HepG2 (cell line): ENCODE measurements around the gene SLC22A12. TPM values are rescaled to one million over a fixed set of nuclear protein-coding genes. Genes with fewer than 3 reads are reported as not detected.

Experiments
- ATAC-seq: fragments of 200-7000 bp; cut with Tn5 transposase; 3 replicates; pipeline ENCODE4 v1.9.1; 2020; ENCODE audit warnings: mild to moderate bottlenecking, moderate library complexity
- BruUV-seq: library from RNA; stranded (reverse); fragments of 400-500 nt; replicated peaks from 2 replicates; lab custom pipeline; 2021; lab: Mats Ljungman, UMichigan
- CTCF ChIA-PET: fragments of 300-600 bp; formaldehyde crosslinking; extraction: SDS; loops from one replicate; lab custom pipeline; 2021; ENCODE audit warnings: low total read pairs, inconsistent platforms, low intra/inter-chr PET ratio; lab: Yijun Ruan, JAX
- POLR2A ChIA-PET: fragments of 350-600 bp; sonication (Branson Sonifier 250); formaldehyde crosslinking; loops from one replicate; lab custom pipeline; 2020; ENCODE audit warnings: antibody characterized with exemption, inconsistent platforms; lab: Yijun Ruan, JAX
- DNase-seq: peaks from one replicate; pipeline ENCODE4 v3.0.0-alpha.2; 2015; ENCODE audit warnings: low spot score
- FAIRE-seq: peaks from 3 replicates; lab custom pipeline; 2011; peaks lifted over from hg19 to GRCh38; lab: Jason Lieb, UNC
- H2AFZ ChIP-seq: one replicate; pipeline ENCODE4 v1.6.1; 2011; ENCODE audit warnings: low read length, inconsistent platforms
- H3K27ac ChIP-seq: fragments of 300-600 bp; 3 replicates; pipeline ENCODE4 v1.8.0; 2011; ENCODE audit warnings: mixed run types, mild to moderate bottlenecking, mixed read lengths, low read length, inconsistent platforms; ENCODE audit not compliant: insufficient read depth; ENCODE audit errors: extremely low read length
- H3K27me3 ChIP-seq, 2 experiments: fragments of 200-600 bp in 1 of 2; 2 replicates in 1 of 2; 3 replicates in 1 of 2; pipeline versions ENCODE4 v1.6.0 to v1.8.0; 2011; ENCODE audit warnings: low read length in 2 of 2, mild to moderate bottlenecking in 2 of 2, moderate library complexity in 2 of 2, inconsistent platforms in 1 of 2; ENCODE audit not compliant: insufficient read depth in 2 of 2, control insufficient read depth in 1 of 2
- H3K36me3 ChIP-seq, 2 experiments: fragments of 200-600 bp in 1 of 2; replicated peaks in 1 of 2; 2 replicates in 1 of 2; 3 replicates in 1 of 2; pipeline versions ENCODE4 v1.5.1 to v1.8.0; 2011; ENCODE audit warnings: low read length in 2 of 2, inconsistent platforms in 1 of 2; ENCODE audit not compliant: insufficient read depth in 2 of 2, control insufficient read depth in 1 of 2
- H3K4me1 ChIP-seq: 2 replicates; pipeline ENCODE4 v1.5.1; 2012; ENCODE audit warnings: low read length, inconsistent platforms; ENCODE audit not compliant: insufficient read depth
- H3K4me2 ChIP-seq: 2 replicates; pipeline ENCODE4 v1.6.0; 2011; ENCODE audit warnings: low read depth, low read length, inconsistent platforms
- H3K4me3 ChIP-seq, 3 experiments: fragments of 200-600 bp in 1 of 3; sonication (generic), shearing (Covaris generic) in 1 of 3; replicated peaks in 1 of 3; 2 replicates each; pipeline ENCODE4 v1.5.1; 2011 to 2016; ENCODE audit warnings: low read length in 3 of 3, inconsistent platforms in 2 of 3, low read depth in 2 of 3, mild to moderate bottlenecking in 2 of 3, control low read depth in 1 of 3, mixed read lengths in 1 of 3; ENCODE audit not compliant: insufficient read depth in 1 of 3
- H3K79me2 ChIP-seq: one replicate; pipeline ENCODE4 v1.6.1; 2011; ENCODE audit warnings: low read length, inconsistent platforms; ENCODE audit not compliant: insufficient read depth
- H3K9ac ChIP-seq: 2 replicates; pipeline ENCODE4 v1.6.0; 2011; ENCODE audit warnings: mild to moderate bottlenecking, low read depth, low read length, inconsistent platforms; ENCODE audit not compliant: insufficient read depth
- H3K9me3 ChIP-seq: 2 replicates; pipeline ENCODE4 v1.5.1; 2012; ENCODE audit warnings: mild to moderate bottlenecking, low read length
- H4K20me1 ChIP-seq: 2 replicates; pipeline ENCODE4 v1.6.0; 2011; ENCODE audit warnings: inconsistent platforms, mild to moderate bottlenecking, low read length, moderate library complexity; ENCODE audit not compliant: insufficient read depth
- NFIC ChIP-seq: IDR thresholded peaks from 2 replicates; pipeline ENCODE4 v1.6.1; 2012; ENCODE audit warnings: mild to moderate bottlenecking, low read length, inconsistent platforms
- SRSF1 ChIP-seq: fragments of 200-400 bp; formaldehyde crosslinking; optimal IDR thresholded peaks from 2 replicates; pipeline ENCODE3; 2017; ENCODE audit warnings: mild to moderate bottlenecking, low read depth, low read length, moderate library complexity
- STAG1 ChIP-seq: sonication (generic); formaldehyde crosslinking; IDR thresholded peaks from 2 replicates; pipeline ENCODE4 v1.4.0; 2020; ENCODE audit warnings: missing genetic modification reagents
- ZFP37 ChIP-seq: sonication (generic); formaldehyde crosslinking; IDR thresholded peaks from 2 replicates; pipeline ENCODE4 v1.4.0; 2020; ENCODE audit warnings: missing genetic modification reagents, borderline replicate concordance
- ZNF382 ChIP-seq: sonication (generic); formaldehyde crosslinking; IDR thresholded peaks from 2 replicates; pipeline ENCODE4 v1.5.0; 2020; ENCODE audit warnings: missing genetic modification reagents, mild to moderate bottlenecking, borderline replicate concordance
- ZNF547 ChIP-seq: sonication (generic); formaldehyde crosslinking; IDR thresholded peaks from 2 replicates; pipeline ENCODE4 v1.5.1; 2020; ENCODE audit warnings: mild to moderate bottlenecking, missing genetic modification reagents
- ZNF570 ChIP-seq: sonication (generic); formaldehyde crosslinking; IDR thresholded peaks from 2 replicates; pipeline ENCODE4 v1.4.0; 2020; ENCODE audit warnings: mild to moderate bottlenecking, missing genetic modification reagents, borderline replicate concordance
- WGBS: methylation state at CpG from one replicate; pipeline ENCODE4 v1.1.6; 2017; ENCODE audit warnings: low lambda C conversion rate; 5-methylcytosine and 5-hydroxymethylcytosine counted together
- in situ Hi-C: cut with HindIII; loops from 2 replicates; pipeline ENCODE4 v1.10.0; 2017; ENCODE audit warnings: low pct_unique_long_range_greater_than_20kb; ENCODE audit not compliant: extremely low pct_ligation_motif_present
- intact Hi-C: fragments of 100-400 bp; cut with micrococcal nuclease; formaldehyde crosslinking; loops from one replicate; pipeline ENCODE4 v1.10.0; 2022; ENCODE audit not compliant: unreplicated experiment
- polyA plus RNA-seq, 8 experiments: library from polyadenylated mRNA; depleted of rRNA in 3 of 8; stranded (reverse) in 7 of 8; unstranded in 1 of 8; fragments of >200 nt; fragmentation: Illumina TruSeq in 4 of 8; extraction: Trizol in 4 of 8; gene quantifications; 2 replicates each; pipeline versions ENCODE4 v1.2.1 to v1.2.3, GENCODE V29; 2011 to 2016; ENCODE audit warnings: low read depth in 4 of 8, missing spikeins in 1 of 8, mixed read lengths in 1 of 8; ENCODE audit not compliant: insufficient read depth in 1 of 8
- total RNA-seq, 5 experiments: library from RNA; depleted of rRNA; stranded (reverse); fragments of >200 nt; fragmentation: Illumina TruSeq; extraction: Trizol; gene quantifications; 2 replicates each; pipeline ENCODE4 v1.2.3, GENCODE V29; 2016; ENCODE audit warnings: low read depth in 1 of 5
- TF ChIP-seq, protein P1 (sequence below): sonication (generic); formaldehyde crosslinking; IDR thresholded peaks from 2 replicates; pipeline ENCODE4 v1.5.1; 2020; ENCODE audit warnings: mild to moderate bottlenecking, missing genetic modification reagents, borderline replicate concordance
- TF ChIP-seq, protein P2 (sequence below): sonication (generic); formaldehyde crosslinking; conservative IDR thresholded peaks from 2 replicates; pipeline ENCODE4 v1.8.0; 2022; ENCODE audit warnings: low read depth, missing genetic modification reagents
- TF ChIP-seq, protein P3 (sequence below): sonication (generic); formaldehyde crosslinking; IDR thresholded peaks from 2 replicates; pipeline ENCODE4 v1.5.0; 2020; ENCODE audit warnings: missing genetic modification reagents
- TF ChIP-seq, protein P4 (sequence below): IDR thresholded peaks from 2 replicates; pipeline ENCODE4 v1.6.1; 2016; ENCODE audit warnings: mild to moderate bottlenecking, missing biosample characterization, missing genetic modification reagents
- TF ChIP-seq, protein P5 (sequence below): sonication (generic); formaldehyde crosslinking; IDR thresholded peaks from 2 replicates; pipeline ENCODE4 v1.4.0; 2020; ENCODE audit warnings: missing genetic modification reagents

The SLC22A12 gene
- total and polyA plus RNA-seq, 2 of the 13 experiments (the other 11 are each of a cell fraction or from before 2014, with no cell fraction given), result not detected

DNA sequence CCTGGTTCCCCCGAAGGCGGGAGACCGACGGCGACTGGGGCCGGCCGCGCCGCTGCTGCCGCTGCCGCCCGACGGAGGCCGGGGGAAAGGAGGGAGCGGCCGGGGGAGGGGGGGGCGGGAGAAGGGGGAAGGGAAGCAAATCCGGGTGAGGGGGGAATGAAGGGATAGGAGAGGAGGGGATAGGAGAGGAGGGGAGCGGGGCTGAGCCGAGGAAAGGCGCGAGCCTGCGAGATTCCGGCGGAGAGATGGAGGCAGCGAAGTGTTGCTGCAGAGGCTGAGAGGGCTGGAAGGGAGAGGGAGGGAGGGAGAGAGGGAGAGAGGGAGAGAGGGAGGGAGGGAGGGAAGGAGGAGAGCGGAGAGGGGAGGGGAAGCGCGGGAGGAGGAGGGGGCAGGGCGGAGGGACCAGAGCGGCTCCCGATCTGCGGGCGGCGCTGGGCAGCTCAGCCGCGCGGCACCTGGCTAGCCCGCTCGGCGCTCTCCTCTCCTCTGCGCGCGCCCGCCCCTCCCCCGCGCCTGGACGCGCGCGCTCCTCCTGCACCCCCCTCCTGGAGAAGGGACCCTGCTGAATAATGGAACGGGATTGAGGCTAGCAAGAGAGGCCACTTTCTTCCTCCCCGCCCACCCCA, 52.3 kb downstream of the SLC22A12 start:
- Histone ChIP-seq H3K27ac (no peak overlapping the region), H3K4me2 (no peak overlapping the region), H2AFZ (no peak overlapping the region), H3K36me3 (no peaks in the 10 kb centered on the region), H4K20me1 (no peaks in the 10 kb centered on the region), H3K9ac (no peak overlapping the region), H3K79me2 (no peaks in the 10 kb centered on the region), H3K9me3 (no peaks in the 10 kb centered on the region), H3K4me3 (no peak overlapping the region), H3K27me3 (peaks cover 12 to 72% of the 10 kb centered on the region in 2 experiments; a peak in 4 of 5 replicates), H3K4me1 (no peaks in the 10 kb centered on the region)
- DNase-seq (no peak), ATAC-seq (no peak), FAIRE-seq (no peak)
- ChIA-PET CTCF (no interaction called here), POLR2A (no interaction called here)
- intact Hi-C loops, result no loop called here
- WGBS, result 15% methylated on average over 39 of the region's 53 CpGs
- in situ Hi-C loops, result no loop called here
- no TSS peak for BruUV-seq
- TF ChIP-seq SRSF1 (no peak), NFIC (no peak), ZNF547 (CRISPR knock-in tag) (no peak), ZNF382 (CRISPR knock-in tag) (no peak), ZFP37 (CRISPR knock-in tag) (no peak), ZNF570 (CRISPR knock-in tag) (no peak), STAG1 (CRISPR knock-in tag) (no peak)
- TF ChIP-seq, protein P1, sequence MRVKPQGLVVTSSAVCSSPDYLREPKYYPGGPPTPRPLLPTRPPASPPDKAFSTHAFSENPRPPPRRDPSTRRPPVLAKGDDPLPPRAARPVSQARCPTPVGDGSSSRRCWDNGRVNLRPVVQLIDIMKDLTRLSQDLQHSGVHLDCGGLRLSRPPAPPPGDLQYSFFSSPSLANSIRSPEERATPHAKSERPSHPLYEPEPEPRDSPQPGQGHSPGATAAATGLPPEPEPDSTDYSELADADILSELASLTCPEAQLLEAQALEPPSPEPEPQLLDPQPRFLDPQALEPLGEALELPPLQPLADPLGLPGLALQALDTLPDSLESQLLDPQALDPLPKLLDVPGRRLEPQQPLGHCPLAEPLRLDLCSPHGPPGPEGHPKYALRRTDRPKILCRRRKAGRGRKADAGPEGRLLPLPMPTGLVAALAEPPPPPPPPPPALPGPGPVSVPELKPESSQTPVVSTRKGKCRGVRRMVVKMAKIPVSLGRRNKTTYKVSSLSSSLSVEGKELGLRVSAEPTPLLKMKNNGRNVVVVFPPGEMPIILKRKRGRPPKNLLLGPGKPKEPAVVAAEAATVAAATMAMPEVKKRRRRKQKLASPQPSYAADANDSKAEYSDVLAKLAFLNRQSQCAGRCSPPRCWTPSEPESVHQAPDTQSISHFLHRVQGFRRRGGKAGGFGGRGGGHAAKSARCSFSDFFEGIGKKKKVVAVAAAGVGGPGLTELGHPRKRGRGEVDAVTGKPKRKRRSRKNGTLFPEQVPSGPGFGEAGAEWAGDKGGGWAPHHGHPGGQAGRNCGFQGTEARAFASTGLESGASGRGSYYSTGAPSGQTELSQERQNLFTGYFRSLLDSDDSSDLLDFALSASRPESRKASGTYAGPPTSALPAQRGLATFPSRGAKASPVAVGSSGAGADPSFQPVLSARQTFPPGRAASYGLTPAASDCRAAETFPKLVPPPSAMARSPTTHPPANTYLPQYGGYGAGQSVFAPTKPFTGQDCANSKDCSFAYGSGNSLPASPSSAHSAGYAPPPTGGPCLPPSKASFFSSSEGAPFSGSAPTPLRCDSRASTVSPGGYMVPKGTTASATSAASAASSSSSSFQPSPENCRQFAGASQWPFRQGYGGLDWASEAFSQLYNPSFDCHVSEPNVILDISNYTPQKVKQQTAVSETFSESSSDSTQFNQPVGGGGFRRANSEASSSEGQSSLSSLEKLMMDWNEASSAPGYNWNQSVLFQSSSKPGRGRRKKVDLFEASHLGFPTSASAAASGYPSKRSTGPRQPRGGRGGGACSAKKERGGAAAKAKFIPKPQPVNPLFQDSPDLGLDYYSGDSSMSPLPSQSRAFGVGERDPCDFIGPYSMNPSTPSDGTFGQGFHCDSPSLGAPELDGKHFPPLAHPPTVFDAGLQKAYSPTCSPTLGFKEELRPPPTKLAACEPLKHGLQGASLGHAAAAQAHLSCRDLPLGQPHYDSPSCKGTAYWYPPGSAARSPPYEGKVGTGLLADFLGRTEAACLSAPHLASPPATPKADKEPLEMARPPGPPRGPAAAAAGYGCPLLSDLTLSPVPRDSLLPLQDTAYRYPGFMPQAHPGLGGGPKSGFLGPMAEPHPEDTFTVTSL (CRISPR knock-in tag), result no peak
- TF ChIP-seq, protein P2, sequence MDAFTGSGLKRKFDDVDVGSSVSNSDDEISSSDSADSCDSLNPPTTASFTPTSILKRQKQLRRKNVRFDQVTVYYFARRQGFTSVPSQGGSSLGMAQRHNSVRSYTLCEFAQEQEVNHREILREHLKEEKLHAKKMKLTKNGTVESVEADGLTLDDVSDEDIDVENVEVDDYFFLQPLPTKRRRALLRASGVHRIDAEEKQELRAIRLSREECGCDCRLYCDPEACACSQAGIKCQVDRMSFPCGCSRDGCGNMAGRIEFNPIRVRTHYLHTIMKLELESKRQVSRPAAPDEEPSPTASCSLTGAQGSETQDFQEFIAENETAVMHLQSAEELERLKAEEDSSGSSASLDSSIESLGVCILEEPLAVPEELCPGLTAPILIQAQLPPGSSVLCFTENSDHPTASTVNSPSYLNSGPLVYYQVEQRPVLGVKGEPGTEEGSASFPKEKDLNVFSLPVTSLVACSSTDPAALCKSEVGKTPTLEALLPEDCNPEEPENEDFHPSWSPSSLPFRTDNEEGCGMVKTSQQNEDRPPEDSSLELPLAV (CRISPR knock-in tag), result no peak
- TF ChIP-seq, protein P3, sequence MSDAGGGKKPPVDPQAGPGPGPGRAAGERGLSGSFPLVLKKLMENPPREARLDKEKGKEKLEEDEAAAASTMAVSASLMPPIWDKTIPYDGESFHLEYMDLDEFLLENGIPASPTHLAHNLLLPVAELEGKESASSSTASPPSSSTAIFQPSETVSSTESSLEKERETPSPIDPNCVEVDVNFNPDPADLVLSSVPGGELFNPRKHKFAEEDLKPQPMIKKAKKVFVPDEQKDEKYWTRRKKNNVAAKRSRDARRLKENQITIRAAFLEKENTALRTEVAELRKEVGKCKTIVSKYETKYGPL (CRISPR knock-in tag), result no peak
- TF ChIP-seq, protein P4, sequence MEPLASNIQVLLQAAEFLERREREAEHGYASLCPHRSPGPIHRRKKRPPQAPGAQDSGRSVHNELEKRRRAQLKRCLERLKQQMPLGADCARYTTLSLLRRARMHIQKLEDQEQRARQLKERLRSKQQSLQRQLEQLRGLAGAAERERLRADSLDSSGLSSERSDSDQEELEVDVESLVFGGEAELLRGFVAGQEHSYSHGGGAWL (CRISPR knock-in tag), result no peak
- TF ChIP-seq, protein P5, sequence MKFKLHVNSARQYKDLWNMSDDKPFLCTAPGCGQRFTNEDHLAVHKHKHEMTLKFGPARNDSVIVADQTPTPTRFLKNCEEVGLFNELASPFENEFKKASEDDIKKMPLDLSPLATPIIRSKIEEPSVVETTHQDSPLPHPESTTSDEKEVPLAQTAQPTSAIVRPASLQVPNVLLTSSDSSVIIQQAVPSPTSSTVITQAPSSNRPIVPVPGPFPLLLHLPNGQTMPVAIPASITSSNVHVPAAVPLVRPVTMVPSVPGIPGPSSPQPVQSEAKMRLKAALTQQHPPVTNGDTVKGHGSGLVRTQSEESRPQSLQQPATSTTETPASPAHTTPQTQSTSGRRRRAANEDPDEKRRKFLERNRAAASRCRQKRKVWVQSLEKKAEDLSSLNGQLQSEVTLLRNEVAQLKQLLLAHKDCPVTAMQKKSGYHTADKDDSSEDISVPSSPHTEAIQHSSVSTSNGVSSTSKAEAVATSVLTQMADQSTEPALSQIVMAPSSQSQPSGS (CRISPR knock-in tag), result no peak
